ENCODE data around the gene LDLRAD4.

The LDLRAD4 gene

GRCh38 chr18:13518382-13518781 is 299.8 kb downstream of the LDLRAD4 start:
- DNase-seq (ENCODE audit: insufficient read length, low spot score) (no peak), FAIRE-seq (no peak)
- TF ChIP-seq POLR2A (IDR thresholded peaks at IDR 0.05; ENCODE audit: low read depth, low read length), result no peak
- TF ChIP-seq PAX5 (IDR thresholded peaks at IDR 0.05; ENCODE audit: insufficient read depth, low read length, severe bottlenecking), result no peak
- no peak for TF ChIP-seq POU2F2 (IDR thresholded peaks at IDR 0.05; ENCODE audit: low read depth, low read length)
- TF ChIP-seq SPI1 (IDR thresholded peaks at IDR 0.05; ENCODE audit: low read depth, low read length), result no peak
- no peak for TF ChIP-seq TAF1 (IDR thresholded peaks at IDR 0.05; ENCODE audit: low read depth, low read length)
- no peak for TF ChIP-seq POLR2AphosphoS5 (IDR thresholded peaks at IDR 0.05; ENCODE audit: low read depth, low read length)

- DNase-seq (ENCODE audit: insufficient read length, low spot score) (no peak), FAIRE-seq (no peak)
- TF ChIP-seq POLR2AphosphoS5 (IDR thresholded peaks at IDR 0.05; ENCODE audit: low read depth, low read length) (no peak), PAX5 (IDR thresholded peaks at IDR 0.05; ENCODE audit: insufficient read depth, low read length, severe bottlenecking) (no peak), SPI1 (IDR thresholded peaks at IDR 0.05; ENCODE audit: low read depth, low read length) (no peak), TAF1 (IDR thresholded peaks at IDR 0.05; ENCODE audit: low read depth, low read length) (no peak), POLR2A (IDR thresholded peaks at IDR 0.05; ENCODE audit: low read depth, low read length) (no peak), POU2F2 (IDR thresholded peaks at IDR 0.05; ENCODE audit: low read depth, low read length) (no peak)
Observed at GRCh38 chr18:13520306-13520705, 301.7 kb downstream of the LDLRAD4 start.

GRCh38 chr18:13520741-13521140 is 302.2 kb downstream of the LDLRAD4 start:
- no peak for FAIRE-seq

GRCh38 chr18:13521418-13521817 is 302.9 kb downstream of the LDLRAD4 start:
- no peak for FAIRE-seq
- no peak for DNase-seq (ENCODE audit: insufficient read length, low spot score)
- TF ChIP-seq SPI1 (IDR thresholded peaks at IDR 0.05; ENCODE audit: low read depth, low read length) (no peak), POLR2AphosphoS5 (IDR thresholded peaks at IDR 0.05; ENCODE audit: low read depth, low read length) (no peak), POU2F2 (IDR thresholded peaks at IDR 0.05; ENCODE audit: low read depth, low read length) (no peak), TAF1 (IDR thresholded peaks at IDR 0.05; ENCODE audit: low read depth, low read length) (no peak), POLR2A (IDR thresholded peaks at IDR 0.05; ENCODE audit: low read depth, low read length) (no peak), PAX5 (IDR thresholded peaks at IDR 0.05; ENCODE audit: insufficient read depth, low read length, severe bottlenecking) (no peak)

More at GRCh38 chr18:13520741-13521140, 302.2 kb downstream of the LDLRAD4 start:
- DNase-seq (ENCODE audit: insufficient read length, low spot score), result no peak
- TF ChIP-seq PAX5 (IDR thresholded peaks at IDR 0.05; ENCODE audit: insufficient read depth, low read length, severe bottlenecking), result no peak
- no peak for TF ChIP-seq POU2F2 (IDR thresholded peaks at IDR 0.05; ENCODE audit: low read depth, low read length)
- no peak for TF ChIP-seq SPI1 (IDR thresholded peaks at IDR 0.05; ENCODE audit: low read depth, low read length)
- TF ChIP-seq POLR2A (IDR thresholded peaks at IDR 0.05; ENCODE audit: low read depth, low read length), result no peak
- TF ChIP-seq POLR2AphosphoS5 (IDR thresholded peaks at IDR 0.05; ENCODE audit: low read depth, low read length), result no peak
- no peak for TF ChIP-seq TAF1 (IDR thresholded peaks at IDR 0.05; ENCODE audit: low read depth, low read length)

GRCh38 chr18:13522256-13522655 is 303.7 kb downstream of the LDLRAD4 start:
- FAIRE-seq (no peak), DNase-seq (ENCODE audit: insufficient read length, low spot score) (no peak)
- TF ChIP-seq POU2F2 (IDR thresholded peaks at IDR 0.05; ENCODE audit: low read depth, low read length) (no peak), SPI1 (IDR thresholded peaks at IDR 0.05; ENCODE audit: low read depth, low read length) (no peak), TAF1 (IDR thresholded peaks at IDR 0.05; ENCODE audit: low read depth, low read length) (no peak), POLR2AphosphoS5 (IDR thresholded peaks at IDR 0.05; ENCODE audit: low read depth, low read length) (no peak), POLR2A (IDR thresholded peaks at IDR 0.05; ENCODE audit: low read depth, low read length) (no peak), PAX5 (IDR thresholded peaks at IDR 0.05; ENCODE audit: insufficient read depth, low read length, severe bottlenecking) (no peak)

GRCh38 chr18:13522861-13523660 is 304.5 kb downstream of the LDLRAD4 start:
- FAIRE-seq (no peak), DNase-seq (ENCODE audit: insufficient read length, low spot score) (no peak)
- TF ChIP-seq TAF1 (IDR thresholded peaks at IDR 0.05; ENCODE audit: low read depth, low read length), result no peak
- TF ChIP-seq POU2F2 (IDR thresholded peaks at IDR 0.05; ENCODE audit: low read depth, low read length), result no peak
- no peak for TF ChIP-seq POLR2A (IDR thresholded peaks at IDR 0.05; ENCODE audit: low read depth, low read length)
- TF ChIP-seq SPI1 (IDR thresholded peaks at IDR 0.05; ENCODE audit: low read depth, low read length), result no peak
- no peak for TF ChIP-seq PAX5 (IDR thresholded peaks at IDR 0.05; ENCODE audit: insufficient read depth, low read length, severe bottlenecking)
- no peak for TF ChIP-seq POLR2AphosphoS5 (IDR thresholded peaks at IDR 0.05; ENCODE audit: low read depth, low read length)

- TF ChIP-seq PAX5 (IDR thresholded peaks at IDR 0.05; ENCODE audit: insufficient read depth, low read length, severe bottlenecking) (no peak), POLR2AphosphoS5 (IDR thresholded peaks at IDR 0.05; ENCODE audit: low read depth, low read length) (no peak), POLR2A (IDR thresholded peaks at IDR 0.05; ENCODE audit: low read depth, low read length) (no peak), TAF1 (IDR thresholded peaks at IDR 0.05; ENCODE audit: low read depth, low read length) (no peak), SPI1 (IDR thresholded peaks at IDR 0.05; ENCODE audit: low read depth, low read length) (no peak), POU2F2 (IDR thresholded peaks at IDR 0.05; ENCODE audit: low read depth, low read length) (no peak)
- FAIRE-seq, result no peak
- no peak for DNase-seq (ENCODE audit: insufficient read length, low spot score)
Observed at GRCh38 chr18:13524054-13524453, 305.5 kb downstream of the LDLRAD4 start.

- FAIRE-seq, result no peak
- no peak for DNase-seq (ENCODE audit: insufficient read length, low spot score)
- TF ChIP-seq SPI1 (IDR thresholded peaks at IDR 0.05; ENCODE audit: low read depth, low read length), result no peak
- TF ChIP-seq PAX5 (IDR thresholded peaks at IDR 0.05; ENCODE audit: insufficient read depth, low read length, severe bottlenecking), result no peak
- TF ChIP-seq POLR2AphosphoS5 (IDR thresholded peaks at IDR 0.05; ENCODE audit: low read depth, low read length), result no peak
- TF ChIP-seq POU2F2 (IDR thresholded peaks at IDR 0.05; ENCODE audit: low read depth, low read length), result no peak
- no peak for TF ChIP-seq POLR2A (IDR thresholded peaks at IDR 0.05; ENCODE audit: low read depth, low read length)
- no peak for TF ChIP-seq TAF1 (IDR thresholded peaks at IDR 0.05; ENCODE audit: low read depth, low read length)
Observed at GRCh38 chr18:13524811-13525210, 306.3 kb downstream of the LDLRAD4 start.

GRCh38 chr18:13525381-13526029 is 306.9 kb downstream of the LDLRAD4 start:
- FAIRE-seq (no peak), DNase-seq (ENCODE audit: insufficient read length, low spot score) (no peak)
- TF ChIP-seq PAX5 (IDR thresholded peaks at IDR 0.05; ENCODE audit: insufficient read depth, low read length, severe bottlenecking) (no peak), TAF1 (IDR thresholded peaks at IDR 0.05; ENCODE audit: low read depth, low read length) (no peak), POLR2AphosphoS5 (IDR thresholded peaks at IDR 0.05; ENCODE audit: low read depth, low read length) (no peak), SPI1 (IDR thresholded peaks at IDR 0.05; ENCODE audit: low read depth, low read length) (no peak), POLR2A (IDR thresholded peaks at IDR 0.05; ENCODE audit: low read depth, low read length) (no peak), POU2F2 (IDR thresholded peaks at IDR 0.05; ENCODE audit: low read depth, low read length) (no peak)

Data from GM12891 (cell line).